Heart left ventricle (tissue), 16 donors: ENCODE data around the gene DNAL1. TPM values are rescaled to one million over a fixed set of nuclear protein-coding genes. Genes with fewer than 3 reads are reported as not detected.

Source experiments
- ATAC-seq, 4 donors: fragments of 200-7000 bp; cut with Tn5 transposase; one replicate each; pipeline ENCODE4 v1.9.1; 2020 to 2022; ENCODE audit warnings: moderate library complexity in 4 of 4, mild to moderate bottlenecking in 3 of 4, moderate number of reproducible peaks in 1 of 4
- DNase-seq, 5 donors: peaks; one replicate each; pipeline ENCODE4 v3.0.0-alpha.2; 2020
- H3K27ac ChIP-seq, 12 donors: fragments of 200-600 bp; sonication (generic) in 4 of 12; one replicate each; pipeline versions ENCODE4 v1.5.0 to v1.8.0; 2016 to 2022; ENCODE audit warnings: mild to moderate bottlenecking in 2 of 12
- H3K27me3 ChIP-seq, 9 donors: fragments of 200-600 bp; sonication (generic) in 2 of 9; one replicate each; pipeline versions ENCODE4 v1.5.1 to v1.8.0; 2016 to 2022; ENCODE audit warnings: mild to moderate bottlenecking in 3 of 9
- H3K36me3 ChIP-seq, 9 donors: fragments of 200-600 bp; sonication (generic) in 2 of 9; one replicate each; pipeline versions ENCODE4 v1.5.0 to v1.8.0; 2018 to 2022; ENCODE audit warnings: mild to moderate bottlenecking in 2 of 9
- H3K4me1 ChIP-seq, 12 donors: fragments of 200-600 bp; sonication (generic) in 4 of 12; one replicate each; pipeline versions ENCODE4 v1.5.0 to v1.8.0; 2016 to 2022; ENCODE audit warnings: mild to moderate bottlenecking in 3 of 12
- H3K4me3 ChIP-seq, 12 donors: fragments of 200-600 bp; sonication (generic) in 4 of 12; one replicate each; pipeline versions ENCODE4 v1.5.0 to v1.8.0; 2017 to 2022; ENCODE audit warnings: mild to moderate bottlenecking in 9 of 12, moderate library complexity in 4 of 12
- H3K9me3 ChIP-seq, 12 donors: fragments of 200-600 bp; sonication (generic) in 4 of 12; one replicate each; pipeline versions ENCODE4 v1.5.0 to v1.8.0; 2016 to 2022; ENCODE audit warnings: mild to moderate bottlenecking in 1 of 12
- CTCF ChIP-seq, 12 donors: fragments of 200-600 bp; sonication (generic) in 4 of 12; IDR thresholded peaks; one replicate each; pipeline versions ENCODE4 v1.5.0 to v1.8.0; 2018 to 2022; ENCODE audit warnings: antibody characterized with exemption in 12 of 12, mild to moderate bottlenecking in 5 of 12
- POLR2A ChIP-seq, 2 donors: fragments of 450-650 bp; IDR thresholded peaks; one replicate each; pipeline ENCODE4 v1.6.1; 2017; ENCODE audit warnings: antibody characterized with exemption in 2 of 2, mild to moderate bottlenecking in 2 of 2, moderate library complexity in 2 of 2
- WGBS, 4 donors: extraction: QIAGEN DNeasy Blood & Tissue Kit in 2 of 4; methylation state at CpG; one replicate each; pipeline versions ENCODE4 v1.1.5 to v1.1.7; 2013 to 2018; 5-methylcytosine and 5-hydroxymethylcytosine counted together
- intact Hi-C, 10 donors: fragments of 100-400 bp; cut with DNase I; formaldehyde crosslinking; loops; one replicate each; pipeline versions ENCODE4 v1.11.1 to v1.14.2; 2022
- polyA plus RNA-seq, 2 donors: library from polyadenylated mRNA; stranded (reverse); fragments of 200-250 nt; gene quantifications; one replicate each; pipeline ENCODE4 v1.2.3, GENCODE V29; 2013
- total RNA-seq, 9 donors: library from RNA; depleted of rRNA in 2 of 9; stranded (reverse); fragments of >200 nt in 2 of 9; fragmentation: NEBNext Ultra II Directional in 3 of 9; extraction: Animal tissue kit (Norgen Biotek cat#: 25700) in 3 of 9; gene quantifications; one replicate each; pipeline versions ENCODE4 v1.1.0 to v1.2.4, GENCODE V29; 2016 to 2023
- donor health status: ischemic (EF 13 %, LVEDD 7.1; RV severe dilation, severe dysfunction).
- donor health status: healthy with polysubstance abuse.
- donor health status: DM: no; HTN: yes; CAD: no.
- donor health status: DM: no; HTN: no; CAD: no.
- donor health status: ischemic (EF 25% LVEDD 6.9; RV normal size, moderate dysfunction).
- donor health status: ischemic (EF 25% LVEDD 5.7; RV mildly dilated, moderate dysfunction).
- donor health status: healthy.
- donor health status: DM: yes; HTN: yes; CAD: no.
- donor health status: ischemic (EF 35%, LVEDD 5.7; RV mildly dilated, moderate dysfunction).
- donor health status: nonischemic (EF 11% LVEDD 7.7; RV severe dilation, severe dysfunction).
- donor health status: DM: yes; HTN: yes; CAD: no.
- donor health status: PGD.
- donor health status: ischemic (EF 29% LVEDD 5.4; RV normal size, mild dysfunction).
- donor health status: nonischemic (EF 23%, LVEDD 6.1; RV moderate dilation, normal function).

The DNAL1 gene
- total and polyA plus RNA-seq, 11 donors: 5.2 to 24.5 (median 13.3) TPM

DNA sequence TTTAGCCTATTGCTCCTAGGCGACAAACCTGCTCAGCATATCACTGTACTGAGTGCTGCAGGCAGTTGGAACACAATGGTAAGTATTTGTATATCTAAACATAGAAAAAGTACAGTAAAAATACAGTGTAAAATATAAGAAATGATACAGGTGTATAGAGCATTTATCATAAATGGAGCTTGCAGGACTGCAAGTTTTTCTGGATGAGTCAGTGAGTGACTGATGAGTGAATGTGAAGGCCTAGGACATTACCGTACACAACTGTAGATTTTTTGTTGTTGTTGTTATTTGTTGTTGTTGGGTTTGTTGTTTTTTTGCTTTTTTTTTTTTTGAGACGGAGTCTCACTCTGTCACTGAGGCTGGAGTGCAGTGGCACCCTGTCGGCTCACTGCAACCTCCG lies 36.0 kb downstream of the DNAL1 start:
- DNase-seq: no peak
- ATAC-seq: no peak
- intact Hi-C loops: no loop called here
- no peak overlapping the region for H3K4me3 ChIP-seq
- no peaks in the 10 kb centered on the region for H3K9me3 ChIP-seq
- peaks cover 0 to 9% (median 0%) of the 10 kb centered on the region in 9 donors for H3K36me3 ChIP-seq
- no peak for TF ChIP-seq POLR2A (IDR thresholded peaks at IDR 0.05)
- no peak for TF ChIP-seq CTCF (IDR thresholded peaks at IDR 0.05)
- H3K27me3 ChIP-seq: no peaks in the 10 kb centered on the region
- H3K27ac ChIP-seq: no peak overlapping the region
- 95 to 99% (median 96%) methylated on average over 5 of the region's 5 CpGs for WGBS, 4 donors
- H3K4me1 ChIP-seq: no peaks in the 10 kb centered on the region

DNA sequence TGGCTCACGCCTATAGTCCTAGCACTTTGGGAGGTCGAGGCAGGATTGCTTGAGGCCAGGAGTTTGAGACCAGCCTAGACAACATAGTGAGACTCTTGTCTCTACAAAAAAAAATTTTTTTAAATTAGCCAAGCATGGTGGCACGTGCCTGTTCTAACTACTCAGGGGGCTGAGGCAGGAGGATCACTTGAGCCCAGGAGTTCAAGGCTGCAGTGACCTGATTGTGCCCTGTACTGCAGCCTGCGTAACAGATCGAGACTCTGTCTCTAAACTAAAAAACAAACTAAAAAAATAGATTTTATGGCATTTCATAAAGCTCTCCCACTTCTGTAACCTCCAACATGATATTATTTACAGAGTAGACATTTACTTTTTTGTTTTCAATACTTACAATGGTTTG lies 39.8 kb downstream of the DNAL1 start:
- intact Hi-C loops: no loop called here
- no peaks in the 10 kb centered on the region for H3K27me3 ChIP-seq
- no peak overlapping the region for H3K27ac ChIP-seq
- peaks cover 0 to 32% (median 15%) of the 10 kb centered on the region in 9 donors for H3K36me3 ChIP-seq
- ATAC-seq (no peak), DNase-seq (no peak)
- H3K4me3 ChIP-seq: no peak overlapping the region
- TF ChIP-seq POLR2A (IDR thresholded peaks at IDR 0.05) (no peak), CTCF (IDR thresholded peaks at IDR 0.05) (no peak)
- no peaks in the 10 kb centered on the region for H3K9me3 ChIP-seq
- WGBS, 4 donors: 91 to 96% (median 96%) methylated on average over 5 of the region's 5 CpGs
- H3K4me1 ChIP-seq: no peaks in the 10 kb centered on the region

DNA sequence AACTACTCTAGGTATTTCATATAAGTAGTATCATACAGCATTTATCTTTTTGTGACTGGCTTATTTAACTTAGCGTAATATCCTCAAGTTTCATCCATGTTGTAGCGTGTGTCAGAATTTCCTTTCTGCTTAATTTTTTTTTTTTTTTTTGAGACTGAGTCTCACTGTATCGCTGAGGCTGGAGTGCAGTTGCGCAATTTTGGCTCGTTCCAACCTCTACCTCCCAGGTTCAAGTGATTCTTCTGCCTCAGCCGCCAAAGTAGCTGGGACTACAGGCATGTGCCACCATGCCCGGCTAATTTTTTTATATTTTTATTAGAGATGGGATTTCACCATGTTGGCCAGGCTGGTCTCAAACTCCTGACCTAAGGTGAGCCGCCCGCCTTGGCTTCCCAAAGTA lies 40.5 kb downstream of the DNAL1 start:
- DNase-seq (no peak), ATAC-seq (no peak)
- Histone ChIP-seq H3K4me3 (no peak overlapping the region), H3K27ac (no peak overlapping the region), H3K9me3 (no peaks in the 10 kb centered on the region), H3K27me3 (no peaks in the 10 kb centered on the region), H3K36me3 (peaks cover 0 to 38% (median 15%) of the 10 kb centered on the region in 9 donors), H3K4me1 (no peaks in the 10 kb centered on the region)
- 91 to 98% (median 97%) methylated on average over 9 of the region's 9 CpGs for WGBS, 4 donors
- intact Hi-C loops: no loop called here
- TF ChIP-seq CTCF (IDR thresholded peaks at IDR 0.05) (no peak), POLR2A (IDR thresholded peaks at IDR 0.05) (no peak)

DNA sequence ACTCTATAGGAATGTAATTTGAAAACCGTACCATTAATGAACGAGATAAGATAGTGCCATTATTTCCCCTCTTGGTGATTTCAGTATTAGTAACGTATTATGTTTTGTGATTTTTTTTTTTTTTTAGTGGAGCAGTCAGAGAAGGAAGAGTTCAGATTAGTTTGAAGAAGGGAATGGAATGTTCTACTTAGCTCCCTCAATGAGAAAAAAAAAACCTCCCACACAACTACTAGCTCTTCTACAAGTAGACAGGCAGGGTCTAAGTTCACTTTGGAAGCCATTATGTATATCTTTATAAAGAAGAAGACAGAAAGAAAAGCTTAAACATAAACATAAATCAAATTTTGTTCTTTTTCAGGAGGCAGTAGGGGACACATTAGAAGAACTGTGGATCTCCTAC lies 42.1 kb downstream of the DNAL1 start:
- DNase-seq (no peak), ATAC-seq (no peak)
- no peaks in the 10 kb centered on the region for H3K9me3 ChIP-seq
- no peak for TF ChIP-seq POLR2A (IDR thresholded peaks at IDR 0.05)
- TF ChIP-seq CTCF (IDR thresholded peaks at IDR 0.05): no peak
- 86 to 93% (median 90%) methylated on average over 3 of the region's 3 CpGs for WGBS, 4 donors
- no peaks in the 10 kb centered on the region for H3K4me1 ChIP-seq
- H3K27me3 ChIP-seq: no peaks in the 10 kb centered on the region
- intact Hi-C loops: no loop called here
- peaks cover 0 to 49% (median 26%) of the 10 kb centered on the region in 9 donors for H3K36me3 ChIP-seq
- no peak overlapping the region for H3K4me3 ChIP-seq
- H3K27ac ChIP-seq: no peak overlapping the region
